ENCODE data around the gene HOOK1. TPM values are rescaled to one million over a fixed set of nuclear protein-coding genes. Genes with fewer than 3 reads are reported as not detected.

HOOK1 gene
- total and polyA plus RNA-seq, 2 donors (not counting 3 experiments of a cell fraction or from before 2014, with no cell fraction given) = not detected

- intact Hi-C loops (cut with micrococcal nuclease) = no loop called here
- ChIA-PET CTCF (interaction anchor here (0.9 kb wide), 1 partner anchor 25 kb away, joined by 3 read pairs; no protein-coding TSS in a partner anchor), POLR2A (no interaction called here)
- no peak overlapping the region for H3K27ac ChIP-seq (ENCODE audit: insufficient read depth, low read depth, low read length)
- no peak overlapping the region for H2AFZ ChIP-seq (ENCODE audit: low read depth, low read length)
- no peaks in the 10 kb centered on the region for H3K36me3 ChIP-seq (ENCODE audit: control insufficient read depth in 2 of 2, extremely low read depth in 1 of 2, insufficient read depth in 2 of 2, low read length in 2 of 2)
- H4K20me1 ChIP-seq (replicated peaks; ENCODE audit: control insufficient read depth, extremely low read depth, insufficient read depth, low read length) = no peaks in the 10 kb centered on the region
- no peak overlapping the region for H3K4me2 ChIP-seq (ENCODE audit: insufficient read depth, low read length)
- no peaks in the 10 kb centered on the region for H3K9me1 ChIP-seq (replicated peaks; ENCODE audit: control insufficient read depth, extremely low read depth, insufficient read depth, low read length)
- no peak for TF ChIP-seq EZH2 (IDR thresholded peaks at IDR 0.05; ENCODE audit: borderline replicate concordance, low read depth, low read length, severe bottlenecking)
- no peak for TF ChIP-seq JUN (IDR thresholded peaks at IDR 0.05; ENCODE audit: borderline replicate concordance, insufficient read depth, insufficient read length, low read depth)
- no peak for TF ChIP-seq CTCF (IDR thresholded peaks at IDR 0.05; ENCODE audit: extremely low read depth in 1 of 2, insufficient read depth in 1 of 2, low read depth in 1 of 2, low read length in 2 of 2)
- no peak for TF ChIP-seq POLR2A (IDR thresholded peaks at IDR 0.05; ENCODE audit: low read depth, low read length)
- no peak for TF ChIP-seq GATA2 (IDR thresholded peaks at IDR 0.05; ENCODE audit: insufficient read depth, insufficient read length, low read depth, low read length)
- TF ChIP-seq MYC (IDR thresholded peaks at IDR 0.05; ENCODE audit: low read depth, low read length) = no peak
- no peak for TF ChIP-seq FOS (IDR thresholded peaks at IDR 0.05; ENCODE audit: borderline replicate concordance, insufficient read depth, low read length)
- no peak for TF ChIP-seq POLR2AphosphoS5 (IDR thresholded peaks at IDR 0.05; ENCODE audit: insufficient read depth, low read depth, low read length)
- TF ChIP-seq, protein P1, sequence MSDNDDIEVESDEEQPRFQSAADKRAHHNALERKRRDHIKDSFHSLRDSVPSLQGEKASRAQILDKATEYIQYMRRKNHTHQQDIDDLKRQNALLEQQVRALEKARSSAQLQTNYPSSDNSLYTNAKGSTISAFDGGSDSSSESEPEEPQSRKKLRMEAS (IDR thresholded peaks at IDR 0.05; ENCODE audit: insufficient read depth, insufficient read length) = no peak
- DNase-seq (ENCODE audit: low read depth, low spot score) (no peak), FAIRE-seq (no peak)
- no peaks in the 10 kb centered on the region for H3K79me2 ChIP-seq (ENCODE audit: control insufficient read depth, insufficient read depth, low read length)
- no peaks in the 10 kb centered on the region for H3K4me1 ChIP-seq (ENCODE audit: control insufficient read depth, extremely low read depth, insufficient read depth, low read length)
- no TSS peak for BruUV-seq (replicated peaks)
- H3K27me3 ChIP-seq (ENCODE audit: control insufficient read depth in 2 of 2, insufficient read depth in 2 of 2, low read length in 2 of 2) = peaks cover 0 to 4% of the 10 kb centered on the region in 2 experiments
- H3K4me3 ChIP-seq (replicated peaks in 1 of 3; ENCODE audit: insufficient read depth in 1 of 3, low read depth in 1 of 3, low read length in 3 of 3) = no peak overlapping the region
- dilution Hi-C loops (cut with MboI; ENCODE audit: extremely low pct_ligation_motif_present, low sequenced_read_pairs) = no loop called here
- no peaks in the 10 kb centered on the region for H3K9me3 ChIP-seq (replicated peaks; ENCODE audit: control insufficient read depth, insufficient read depth, low read length)
- H3K9ac ChIP-seq (replicated peaks; ENCODE audit: extremely low read depth, insufficient read depth, low read length) = no peak overlapping the region
Observed at GRCh38 chr1:59917785-59918180, 103.0 kb downstream of the HOOK1 start.

All from endothelial cell of umbilical vein (primary cell).